Suprapubic skin (tissue), 3 donors: ENCODE measurements around the gene PTP4A2.

Experiments
- POLR2AphosphoS5 ChIP-seq, 3 donors: sonication (generic); formaldehyde crosslinking; IDR thresholded peaks; one replicate each; pipeline ENCODE4 v1.6.1; 2017; ENCODE audit warnings: antibody characterized with exemption in 3 of 3
- TF ChIP-seq, protein P1 (sequence below), 2 donors: fragments of 200-600 bp in 1 of 2; fragments of 450-650 bp in 1 of 2; sonication (generic) in 1 of 2; IDR thresholded peaks; one replicate each; pipeline ENCODE4 v1.5.1; 2016 to 2019; ENCODE audit warnings: antibody characterized with exemption in 2 of 2, mild to moderate bottlenecking in 1 of 2, moderate library complexity in 1 of 2

DNA sequence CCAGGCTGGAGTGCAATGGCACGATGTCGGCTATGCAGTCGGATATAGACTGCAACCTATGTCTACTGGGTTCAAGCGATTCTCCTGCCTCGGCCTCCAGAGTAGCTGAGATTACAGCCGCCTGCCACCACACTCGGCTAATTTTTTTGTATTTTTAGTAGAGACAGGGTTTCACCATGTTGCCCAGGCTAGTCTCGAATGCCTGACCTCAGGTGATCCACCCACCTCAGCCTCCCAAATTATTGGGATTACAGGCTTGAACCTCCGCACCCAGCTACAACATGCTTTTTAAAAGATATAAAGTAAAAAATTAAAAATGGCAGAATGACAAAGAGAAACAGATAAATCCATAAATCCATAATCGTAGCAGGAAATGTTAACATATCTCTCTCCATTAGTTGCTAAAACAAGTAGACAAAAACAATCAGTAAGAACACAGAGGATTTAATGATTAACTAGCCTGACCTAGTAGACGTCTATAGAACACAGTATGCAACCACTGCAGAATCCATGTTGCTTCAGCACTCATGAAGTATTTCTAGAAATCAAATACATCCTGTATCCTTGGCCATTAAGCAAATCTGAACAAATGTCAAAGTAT lies 62.4 kb downstream of the PTP4A2 start:
- no peak for TF ChIP-seq POLR2AphosphoS5 (IDR thresholded peaks at IDR 0.05)
- TF ChIP-seq, protein P1, sequence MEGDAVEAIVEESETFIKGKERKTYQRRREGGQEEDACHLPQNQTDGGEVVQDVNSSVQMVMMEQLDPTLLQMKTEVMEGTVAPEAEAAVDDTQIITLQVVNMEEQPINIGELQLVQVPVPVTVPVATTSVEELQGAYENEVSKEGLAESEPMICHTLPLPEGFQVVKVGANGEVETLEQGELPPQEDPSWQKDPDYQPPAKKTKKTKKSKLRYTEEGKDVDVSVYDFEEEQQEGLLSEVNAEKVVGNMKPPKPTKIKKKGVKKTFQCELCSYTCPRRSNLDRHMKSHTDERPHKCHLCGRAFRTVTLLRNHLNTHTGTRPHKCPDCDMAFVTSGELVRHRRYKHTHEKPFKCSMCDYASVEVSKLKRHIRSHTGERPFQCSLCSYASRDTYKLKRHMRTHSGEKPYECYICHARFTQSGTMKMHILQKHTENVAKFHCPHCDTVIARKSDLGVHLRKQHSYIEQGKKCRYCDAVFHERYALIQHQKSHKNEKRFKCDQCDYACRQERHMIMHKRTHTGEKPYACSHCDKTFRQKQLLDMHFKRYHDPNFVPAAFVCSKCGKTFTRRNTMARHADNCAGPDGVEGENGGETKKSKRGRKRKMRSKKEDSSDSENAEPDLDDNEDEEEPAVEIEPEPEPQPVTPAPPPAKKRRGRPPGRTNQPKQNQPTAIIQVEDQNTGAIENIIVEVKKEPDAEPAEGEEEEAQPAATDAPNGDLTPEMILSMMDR (IDR thresholded peaks at IDR 0.05), result no peak
